ENCODE data around the gene CABLES1. TPM values are rescaled to one million over a fixed set of nuclear protein-coding genes. Genes with fewer than 3 reads are reported as not detected.

The CABLES1 gene
- total RNA-seq, 1 experiment from 2014 or later: 29.5 TPM

GRCh38 chr18:23144640-23145039 is 9.4 kb downstream of the CABLES1 start:
- Histone ChIP-seq H3K4me1 (peaks cover 36% of the 10 kb centered on the region), H3K27me3 (replicated peaks; ENCODE audit: control insufficient read depth, insufficient read depth, low read length) (no peaks in the 10 kb centered on the region), H3K36me3 (ENCODE audit: control insufficient read depth, insufficient read depth, low read length) (peaks cover 2% of the 10 kb centered on the region; the same call in 1 of the 2 replicates), H3K4me3 (ENCODE audit: low read depth, low read length) (no peak overlapping the region), H3K9me3 (no peaks in the 10 kb centered on the region)
- CTCF ChIA-PET: no interaction called here
- peaks cover 32% of the 10 kb centered on the region for H3K4me1 Mint-ChIP-seq (ENCODE audit: low read depth, unreplicated experiment)
- H3K27ac Mint-ChIP-seq (ENCODE audit: unreplicated experiment): peak overlapping the region; percentile 95
- peaks cover 12% of the 10 kb centered on the region for H3K36me3 Mint-ChIP-seq (ENCODE audit: insufficient read depth, unreplicated experiment)
- TF ChIP-seq CTCF (IDR thresholded peaks at IDR 0.05; ENCODE audit: insufficient read depth in 1 of 2, low read depth in 1 of 2, low read length in 1 of 2, severe bottlenecking in 1 of 2, unreplicated experiment in 1 of 2): no peak
- H3K27me3 Mint-ChIP-seq (ENCODE audit: insufficient read depth, unreplicated experiment): no peaks in the 10 kb centered on the region
- H3K4me3 Mint-ChIP-seq (ENCODE audit: unreplicated experiment): no peak overlapping the region
- BruUV-seq (replicated peaks): no TSS peak
- DNase-seq: no peak
- POLR2A ChIA-PET: no interaction called here
- intact Hi-C loops (cut with micrococcal nuclease; ENCODE audit: unreplicated experiment): loop anchor here (5.0 kb wide), 2 partner anchors 33 to 53 kb away; no protein-coding TSS in a partner anchor
- no peaks in the 10 kb centered on the region for H3K9me3 Mint-ChIP-seq (ENCODE audit: unreplicated experiment)

GRCh38 chr18:23145621-23146020 is 10.3 kb downstream of the CABLES1 start:
- H3K4me1 ChIP-seq: peaks cover 35% of the 10 kb centered on the region
- ChIA-PET POLR2A (no interaction called here), CTCF (no interaction called here)
- H3K4me3 ChIP-seq (ENCODE audit: low read depth, low read length): no peak overlapping the region
- H3K9me3 ChIP-seq: no peaks in the 10 kb centered on the region
- peaks cover 32% of the 10 kb centered on the region for H3K4me1 Mint-ChIP-seq (ENCODE audit: low read depth, unreplicated experiment)
- H3K27me3 Mint-ChIP-seq (ENCODE audit: insufficient read depth, unreplicated experiment): no peaks in the 10 kb centered on the region
- no peak for DNase-seq
- no peak overlapping the region for H3K4me3 Mint-ChIP-seq (ENCODE audit: unreplicated experiment)
- H3K36me3 Mint-ChIP-seq (ENCODE audit: insufficient read depth, unreplicated experiment): peaks cover 10% of the 10 kb centered on the region
- no peak for TF ChIP-seq CTCF (IDR thresholded peaks at IDR 0.05; ENCODE audit: insufficient read depth in 1 of 2, low read depth in 1 of 2, low read length in 1 of 2, severe bottlenecking in 1 of 2, unreplicated experiment in 1 of 2)
- no peaks in the 10 kb centered on the region for H3K9me3 Mint-ChIP-seq (ENCODE audit: unreplicated experiment)
- H3K27ac Mint-ChIP-seq (ENCODE audit: unreplicated experiment): no peak overlapping the region
- intact Hi-C loops (cut with micrococcal nuclease; ENCODE audit: unreplicated experiment): no loop called here
- H3K36me3 ChIP-seq (ENCODE audit: control insufficient read depth, insufficient read depth, low read length): no peaks in the 10 kb centered on the region; the same call in 1 of the 2 replicates
- BruUV-seq (replicated peaks): no TSS peak
- H3K27me3 ChIP-seq (replicated peaks; ENCODE audit: control insufficient read depth, insufficient read depth, low read length): no peaks in the 10 kb centered on the region

GRCh38 chr18:23146861-23147469 is 11.7 kb downstream of the CABLES1 start:
- no peaks in the 10 kb centered on the region for H3K27me3 Mint-ChIP-seq (ENCODE audit: insufficient read depth, unreplicated experiment)
- H3K4me1 Mint-ChIP-seq (ENCODE audit: low read depth, unreplicated experiment): peaks cover 22% of the 10 kb centered on the region
- ChIA-PET POLR2A (interaction anchor here (1.0 kb wide), 1 partner anchor 13 kb away, joined by 3 read pairs; no protein-coding TSS in a partner anchor), CTCF (interaction anchor here (0.6 kb wide), 1 partner anchor 475 kb away, joined by 3 read pairs; no protein-coding TSS in a partner anchor)
- no peaks in the 10 kb centered on the region for H3K9me3 Mint-ChIP-seq (ENCODE audit: unreplicated experiment)
- Histone ChIP-seq H3K27me3 (replicated peaks; ENCODE audit: control insufficient read depth, insufficient read depth, low read length) (no peaks in the 10 kb centered on the region), H3K4me1 (peaks cover 21% of the 10 kb centered on the region), H3K4me3 (ENCODE audit: low read depth, low read length) (no peak overlapping the region), H3K36me3 (ENCODE audit: control insufficient read depth, insufficient read depth, low read length) (no peaks in the 10 kb centered on the region; the same call in 1 of the 2 replicates), H3K9me3 (no peaks in the 10 kb centered on the region)
- no peak overlapping the region for H3K4me3 Mint-ChIP-seq (ENCODE audit: unreplicated experiment)
- TF ChIP-seq CTCF (IDR thresholded peaks at IDR 0.05; ENCODE audit: insufficient read depth in 1 of 2, low read depth in 1 of 2, low read length in 1 of 2, severe bottlenecking in 1 of 2, unreplicated experiment in 1 of 2): no peak
- no peak overlapping the region for H3K27ac Mint-ChIP-seq (ENCODE audit: unreplicated experiment)
- peaks cover 10% of the 10 kb centered on the region for H3K36me3 Mint-ChIP-seq (ENCODE audit: insufficient read depth, unreplicated experiment)
- intact Hi-C loops (cut with micrococcal nuclease; ENCODE audit: unreplicated experiment): no loop called here
- BruUV-seq (replicated peaks): no TSS peak
- no peak for DNase-seq
